Dermis microvascular lymphatic vessel endothelial cell (primary cell): ENCODE data around the gene PEAR1. TPM values are rescaled to one million over a fixed set of nuclear protein-coding genes. Genes with fewer than 3 reads are reported as not detected.
"Not testable (repeated sequence)": the region's sequence is repeated elsewhere in the genome, so short reads cannot be mapped to it uniquely, and the experiment has no call there.

Source experiments
- DNase-seq, 2 donors: peaks; one replicate each; pipeline versions ENCODE4 v3.0.0 to v3.0.0-alpha.2; 2010; ENCODE audit warnings: low read depth in 2 of 2
- total RNA-seq: library from RNA; depleted of rRNA; stranded (reverse); fragments of >200 nt; gene quantifications from 2 replicates; pipeline ENCODE4 v1.2.1, GENCODE V29; 2014

PEAR1 gene
- total RNA-seq, 1 donor from 2014 or later = 10.9 TPM

DNA sequence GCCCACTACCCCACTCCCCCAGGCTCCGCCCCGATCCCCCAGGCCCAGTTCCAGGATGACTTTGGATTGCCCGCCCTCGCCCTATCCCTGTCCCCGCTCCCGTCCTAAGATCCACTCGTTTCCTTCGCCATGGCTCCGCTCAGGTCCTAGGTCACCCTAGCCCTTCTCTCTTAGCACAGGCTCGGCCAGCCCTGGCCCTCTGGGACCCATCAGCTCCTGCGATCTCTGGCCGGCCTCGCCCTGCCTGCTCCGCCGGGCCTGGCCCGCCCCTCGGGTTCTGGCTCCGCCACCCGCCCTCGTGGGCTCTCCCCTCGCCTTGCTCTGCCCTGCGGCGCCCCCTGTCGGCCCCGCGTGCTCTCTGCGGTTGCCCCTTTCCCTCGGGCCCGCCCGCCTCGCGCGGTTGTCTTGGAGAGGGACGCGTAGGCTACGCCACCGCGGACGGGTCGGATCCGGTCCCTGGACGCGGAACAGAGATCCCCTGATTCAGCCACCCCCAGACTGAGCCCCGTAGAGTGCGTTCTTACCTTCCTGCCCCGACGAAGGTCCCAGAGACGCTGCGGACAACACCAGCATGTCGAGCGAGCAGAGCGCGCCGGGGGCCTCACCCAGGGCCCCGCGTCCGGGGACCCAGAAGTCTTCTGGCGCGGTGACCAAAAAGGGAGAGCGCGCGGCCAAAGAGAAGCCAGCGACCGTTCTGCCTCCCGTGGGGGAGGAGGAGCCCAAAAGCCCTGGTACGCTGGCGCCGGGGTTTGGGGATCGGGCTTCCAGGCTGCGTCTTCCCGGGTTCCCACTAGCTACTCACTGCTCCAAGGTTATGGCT, 26.9 kb downstream of the PEAR1 start, which contains the start of gene LRRC71:
Gene LRRC71, plus strand, starts transcription at position 400 of the 820 bp plus-strand sequence. Its CDS starts 172 bp downstream, at position 572.
- peak in 1 of 2 donors; percentile 79 for DNase-seq

DNA sequence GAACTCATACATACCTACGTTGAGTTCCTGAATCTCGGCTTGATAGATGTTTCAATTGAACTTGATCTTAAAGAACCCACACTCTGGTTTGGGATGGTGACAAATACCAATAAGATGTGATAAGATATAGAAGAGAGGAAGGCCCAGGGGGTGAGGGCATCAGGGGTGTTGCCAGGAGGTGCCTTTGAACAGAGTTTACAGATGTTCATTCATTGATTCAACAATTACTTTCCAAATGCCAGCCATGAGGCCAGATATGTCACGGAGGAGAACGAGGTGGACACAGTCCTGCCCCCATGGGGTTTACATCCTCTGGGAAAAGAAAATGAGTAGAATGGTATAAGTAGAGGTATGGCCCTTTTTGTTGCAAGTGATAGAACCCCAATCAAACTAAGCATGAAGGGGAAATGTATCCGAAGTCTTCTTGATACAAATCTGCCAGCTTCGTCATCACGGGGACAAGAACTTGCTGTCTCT, 27.6 kb downstream of the PEAR1 start:
- DNase-seq = no peak

DNA sequence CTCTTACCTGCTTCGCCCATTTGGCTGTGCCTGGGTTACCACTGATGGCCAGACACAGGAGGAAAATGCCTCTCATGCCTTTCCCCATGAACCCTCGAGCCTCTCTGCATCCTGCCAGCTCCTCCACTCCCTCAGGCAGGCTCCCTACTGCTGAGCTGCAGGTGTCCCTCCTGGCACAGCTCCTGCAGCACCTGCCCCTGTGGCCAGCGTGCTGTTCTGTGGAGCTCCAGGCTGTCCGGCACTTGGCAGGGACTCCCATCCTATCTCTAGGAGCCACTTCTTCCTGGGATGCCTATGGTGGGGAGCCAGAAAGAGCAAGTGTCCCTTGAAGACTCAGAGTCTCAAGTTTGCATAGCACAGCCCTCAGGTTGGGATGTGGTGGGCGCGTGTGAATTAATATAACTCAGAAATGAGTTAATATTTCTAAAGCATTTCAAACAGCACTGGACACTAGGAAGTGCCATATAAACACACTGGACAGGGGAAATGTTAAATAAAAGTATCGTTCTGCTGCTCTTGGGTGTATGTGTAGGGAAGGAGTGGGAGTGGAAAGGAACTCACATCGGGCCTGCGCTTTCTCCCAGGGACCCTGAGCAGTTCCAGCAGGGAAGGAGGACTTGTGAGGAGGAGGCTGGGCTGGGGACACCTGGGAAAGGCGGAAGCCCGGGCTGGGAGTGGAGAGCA, 29.6 kb downstream of the PEAR1 start:
- no peak for DNase-seq

DNA sequence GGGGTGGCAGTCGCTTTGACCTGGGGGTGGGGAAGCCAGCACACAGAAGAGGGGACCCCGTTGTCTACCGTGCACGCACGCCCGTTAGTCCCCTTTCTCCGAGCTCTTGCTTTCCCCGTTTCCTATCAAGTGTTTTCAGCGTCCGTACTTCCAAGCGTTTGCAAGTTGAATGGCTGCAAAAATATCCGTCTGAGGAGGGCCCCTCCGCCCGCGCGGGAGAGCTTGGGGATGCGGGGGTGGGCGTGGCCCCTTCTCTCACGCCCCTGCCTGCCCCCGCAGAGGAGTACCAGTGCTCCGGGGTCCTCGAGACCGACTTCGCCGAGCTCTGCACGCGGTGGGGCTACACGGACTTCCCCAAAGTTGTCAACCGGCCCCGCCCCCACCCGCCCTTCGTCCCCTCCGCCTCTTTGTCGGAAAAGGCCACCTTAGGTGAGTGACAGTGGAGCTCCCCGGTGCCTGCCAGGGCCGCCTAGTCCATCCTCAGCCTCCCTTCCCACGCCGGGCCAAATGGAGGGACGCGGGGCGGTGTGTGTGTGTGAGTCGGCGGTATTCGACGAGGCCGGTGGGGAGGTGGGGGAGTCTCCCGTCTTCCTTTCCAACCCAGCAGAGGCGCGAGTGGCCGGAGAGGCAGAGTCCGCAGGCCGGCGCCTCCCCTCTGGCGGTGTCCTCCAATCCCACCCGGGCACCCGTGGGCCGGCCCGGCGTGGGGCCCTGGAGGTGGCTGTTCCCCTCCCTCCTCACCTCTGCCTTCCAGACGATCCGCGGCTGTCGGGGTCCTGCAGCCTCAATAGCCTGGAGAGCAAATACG, 30.4 kb downstream of the PEAR1 start:
- DNase-seq = no peak

DNA sequence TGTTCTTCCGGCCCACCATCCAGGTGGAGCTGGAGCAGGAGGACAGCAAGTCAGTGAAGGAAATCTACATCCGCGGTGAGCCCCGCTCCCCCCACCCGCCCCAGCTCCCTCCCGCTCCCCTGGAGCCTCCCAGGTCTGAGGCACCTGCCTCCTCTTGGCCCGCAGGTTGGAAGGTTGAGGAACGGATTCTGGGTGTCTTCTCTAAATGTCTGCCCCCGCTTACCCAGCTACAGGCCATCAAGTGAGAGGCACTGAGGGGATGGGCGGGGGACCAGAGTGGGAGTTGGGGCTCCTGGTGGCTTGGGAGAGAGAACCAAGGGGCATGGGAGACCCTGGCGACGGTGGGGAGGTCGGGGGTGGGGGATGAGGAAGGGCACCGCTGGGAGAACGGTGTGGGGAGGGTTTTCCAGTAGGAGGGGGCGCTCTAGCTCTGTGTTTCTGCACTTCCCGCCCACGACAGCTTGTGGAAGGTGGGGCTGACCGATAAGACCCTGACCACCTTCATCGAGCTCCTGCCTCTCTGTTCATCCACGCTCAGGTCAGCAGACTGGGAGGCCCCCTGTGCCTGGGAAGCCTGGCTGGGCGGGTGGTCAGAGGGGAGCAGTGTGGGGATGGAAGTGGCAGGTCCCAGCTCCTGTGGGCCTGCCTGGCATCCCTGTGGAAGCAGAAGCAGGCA, 31.1 kb downstream of the PEAR1 start:
- no peak for DNase-seq

DNA sequence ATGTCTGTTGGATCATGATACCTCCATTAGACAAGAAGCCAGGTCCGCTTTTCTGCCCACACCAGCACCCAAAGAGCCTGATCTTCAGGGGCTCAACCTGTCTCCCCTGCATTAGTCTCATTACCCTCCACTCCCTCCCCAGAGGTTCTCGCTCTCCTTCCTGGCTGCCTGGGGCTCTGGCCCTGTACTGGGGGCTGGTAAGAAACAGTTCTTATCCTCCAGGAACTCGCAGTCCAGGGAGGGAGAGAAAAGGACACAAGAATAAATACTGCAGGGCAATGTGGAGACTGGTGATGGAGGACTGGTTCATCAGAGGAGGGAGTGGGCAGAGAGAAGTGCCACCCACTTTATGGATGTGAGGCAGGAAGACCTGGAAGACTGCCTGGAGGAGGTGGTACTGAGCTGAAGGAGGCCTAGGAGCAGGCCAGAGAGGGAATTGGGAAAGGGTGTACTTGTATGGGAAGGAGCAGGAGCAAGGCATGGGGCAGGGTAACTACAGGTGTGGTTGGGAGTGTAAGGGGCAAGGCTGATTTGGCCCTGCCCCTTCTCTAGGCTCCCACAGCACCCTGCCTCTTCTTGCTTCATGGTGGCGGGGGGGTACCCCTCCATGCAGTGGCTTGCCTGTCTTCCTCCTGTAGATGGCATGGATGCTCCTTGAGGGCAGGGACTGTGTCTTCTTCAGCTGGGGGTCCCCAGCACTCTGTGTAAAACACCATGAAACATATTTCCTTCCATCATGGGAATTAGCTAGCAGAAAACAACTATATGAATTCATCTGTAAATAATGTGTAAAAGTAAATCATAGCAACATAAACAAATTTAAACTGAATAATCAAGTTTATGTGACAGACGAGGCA, 31.9 kb downstream of the PEAR1 start:
- no peak for DNase-seq

DNA sequence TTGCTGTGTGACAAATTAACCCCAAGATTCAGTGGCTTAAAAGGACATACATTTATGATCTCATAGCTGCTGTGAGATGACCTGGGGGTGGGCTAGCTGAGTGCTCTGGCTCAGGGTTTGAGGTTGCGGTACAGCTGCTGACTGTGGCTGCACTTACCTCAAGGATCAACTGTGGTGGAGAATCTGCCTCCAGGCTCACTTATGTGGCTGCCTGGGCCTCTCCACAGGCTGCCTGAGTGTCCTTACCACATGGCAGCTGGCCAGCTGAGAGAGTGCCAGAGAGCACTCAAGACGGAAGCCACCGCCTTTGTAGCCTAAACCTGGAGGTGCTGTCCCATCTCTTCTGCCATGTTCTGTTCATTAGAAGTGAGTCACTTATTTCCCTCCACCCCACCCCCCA, 32.7 kb downstream of the PEAR1 start:
- DNase-seq = peak in 1 of 2 donors; percentile 46

DNA sequence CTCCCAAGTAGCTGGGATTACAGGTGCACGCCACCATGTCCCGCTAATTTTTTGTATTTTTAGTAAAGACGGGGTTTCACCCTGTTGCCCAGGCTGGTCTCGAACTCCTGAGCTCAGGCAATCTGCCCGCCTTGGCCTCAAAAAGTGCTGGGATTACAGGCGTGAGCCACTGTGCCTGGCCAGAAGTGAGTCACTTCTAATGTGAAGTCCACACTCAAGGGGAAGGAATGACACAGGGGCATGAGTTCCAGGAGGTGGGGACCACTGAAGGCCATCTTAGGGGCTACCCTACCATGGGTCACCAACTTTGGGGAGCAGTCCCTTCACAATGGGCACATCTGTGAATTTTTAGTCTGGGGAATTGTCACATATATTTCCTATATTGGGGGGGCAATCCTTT, 33.2 kb downstream of the PEAR1 start:
- not testable (repeated sequence) for DNase-seq

DNA sequence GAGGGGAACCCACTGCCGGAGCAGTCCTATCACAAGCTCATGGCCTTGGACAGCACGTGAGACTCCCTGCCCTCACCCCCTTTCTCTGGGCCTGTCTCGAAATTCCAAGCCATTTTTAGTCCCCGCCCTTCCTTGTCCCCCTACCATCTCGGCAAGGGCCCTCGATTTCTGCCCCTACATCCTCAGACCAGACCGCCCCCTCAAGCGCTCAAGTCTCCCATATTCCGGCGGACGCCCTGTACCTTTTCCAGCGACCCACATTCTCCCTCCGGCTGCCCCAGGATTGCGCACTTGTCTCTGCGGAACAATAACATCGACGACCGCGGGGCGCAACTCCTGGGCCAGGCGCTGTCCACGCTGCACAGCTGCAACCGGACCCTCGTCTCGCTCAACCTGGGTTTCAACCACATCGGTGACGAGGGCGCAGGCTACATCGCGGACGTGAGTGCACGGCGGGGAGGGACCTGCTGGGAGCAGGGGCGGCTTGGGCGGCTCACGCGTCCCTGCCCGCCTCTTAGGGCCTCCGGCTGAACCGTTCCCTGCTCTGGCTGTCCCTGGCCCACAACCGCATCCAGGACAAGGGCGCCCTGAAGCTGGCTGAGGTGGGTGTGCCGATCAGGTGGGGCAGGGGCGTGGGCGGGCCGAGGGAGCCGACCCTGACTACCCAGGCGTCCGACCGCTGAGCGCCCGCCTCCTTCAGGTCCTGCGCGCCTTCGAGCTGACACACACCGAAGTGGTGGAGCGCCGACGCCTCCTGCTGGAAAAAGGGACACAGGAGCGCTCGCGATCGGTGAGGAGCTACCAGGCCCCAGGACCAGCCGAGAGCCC, 33.9 kb downstream of the PEAR1 start:
- peak; percentile 46 to 80 for DNase-seq

DNA sequence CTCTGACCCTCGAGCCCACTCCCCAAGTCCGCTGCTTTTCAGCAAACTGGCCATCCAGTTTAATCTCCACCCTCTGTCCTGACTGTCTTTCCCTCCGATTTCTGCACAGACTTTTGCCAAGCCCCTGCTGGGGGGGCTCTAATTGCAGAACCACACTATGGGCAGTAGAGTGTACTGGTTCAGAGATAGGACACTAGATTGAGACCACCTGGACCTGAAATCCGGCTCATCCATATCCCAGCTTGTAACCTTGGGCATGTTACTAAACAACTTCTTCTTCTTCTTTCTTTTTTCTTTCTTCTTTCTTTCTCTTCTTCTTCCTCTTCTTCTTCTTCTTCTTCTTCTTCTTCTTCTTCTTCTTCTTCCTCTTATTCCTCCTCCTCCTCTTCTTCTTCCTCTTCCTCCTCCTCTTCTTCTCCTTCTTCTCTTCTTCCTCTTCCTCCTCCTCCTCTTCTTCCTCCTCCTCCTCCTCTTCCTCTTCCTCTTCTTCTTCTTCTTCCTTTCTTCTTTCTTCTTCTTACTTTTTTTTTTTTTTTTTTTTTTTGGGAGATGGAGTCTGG, 34.6 kb downstream of the PEAR1 start:
- DNase-seq = no peak

DNA sequence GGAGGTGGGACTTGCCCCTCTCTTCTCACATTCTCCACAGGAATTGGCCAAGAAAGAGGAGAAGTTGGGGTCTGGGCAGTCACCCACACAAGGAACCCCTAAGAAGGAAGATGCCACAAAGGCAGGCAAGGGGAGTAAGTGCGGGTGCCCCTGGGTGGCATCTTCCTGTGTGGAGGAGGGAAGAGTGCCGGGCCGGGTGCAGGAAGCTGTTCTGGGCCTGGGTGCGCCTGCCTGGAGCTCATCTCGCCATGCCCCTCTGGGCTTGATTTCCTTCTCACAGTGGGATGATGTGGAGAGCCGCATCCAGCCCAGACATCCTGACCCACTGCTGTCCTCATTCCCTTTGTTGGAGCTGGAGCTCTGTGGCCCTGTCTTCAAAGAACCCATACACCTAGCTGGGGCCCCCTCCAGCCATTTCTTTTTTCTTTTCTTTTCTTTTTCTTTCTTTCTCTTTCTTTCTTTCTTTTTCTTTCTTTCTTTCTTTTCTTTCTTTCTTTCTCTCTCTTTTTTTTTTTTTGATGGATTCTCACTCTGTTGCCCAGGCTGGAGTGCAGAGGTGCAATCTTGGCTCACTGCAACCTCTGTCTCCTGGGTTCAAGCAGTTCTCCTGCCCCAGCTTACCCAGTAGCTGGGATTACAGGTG, 36.2 kb downstream of the PEAR1 start:
- no peak for DNase-seq

DNA sequence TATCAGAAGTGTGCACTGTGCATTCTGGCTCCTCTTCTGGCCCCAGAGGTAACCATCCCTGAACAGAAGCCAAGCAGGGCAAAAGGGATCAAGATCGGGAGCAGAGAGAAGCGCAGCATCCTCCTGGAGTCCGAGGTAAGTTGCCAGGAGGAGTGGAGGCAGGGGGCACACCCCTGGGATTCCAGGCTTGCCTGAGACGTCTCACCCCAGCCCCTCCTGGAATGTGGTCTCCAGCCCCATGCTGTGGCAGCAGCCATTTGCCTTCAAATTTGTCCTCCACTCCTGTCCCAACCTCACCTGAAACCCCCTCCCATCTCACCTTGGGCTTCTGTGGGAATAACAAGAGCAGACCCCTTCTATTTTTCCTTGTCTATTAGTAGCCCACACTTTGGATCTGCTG, 37.0 kb downstream of the PEAR1 start:
- no peak for DNase-seq

DNA sequence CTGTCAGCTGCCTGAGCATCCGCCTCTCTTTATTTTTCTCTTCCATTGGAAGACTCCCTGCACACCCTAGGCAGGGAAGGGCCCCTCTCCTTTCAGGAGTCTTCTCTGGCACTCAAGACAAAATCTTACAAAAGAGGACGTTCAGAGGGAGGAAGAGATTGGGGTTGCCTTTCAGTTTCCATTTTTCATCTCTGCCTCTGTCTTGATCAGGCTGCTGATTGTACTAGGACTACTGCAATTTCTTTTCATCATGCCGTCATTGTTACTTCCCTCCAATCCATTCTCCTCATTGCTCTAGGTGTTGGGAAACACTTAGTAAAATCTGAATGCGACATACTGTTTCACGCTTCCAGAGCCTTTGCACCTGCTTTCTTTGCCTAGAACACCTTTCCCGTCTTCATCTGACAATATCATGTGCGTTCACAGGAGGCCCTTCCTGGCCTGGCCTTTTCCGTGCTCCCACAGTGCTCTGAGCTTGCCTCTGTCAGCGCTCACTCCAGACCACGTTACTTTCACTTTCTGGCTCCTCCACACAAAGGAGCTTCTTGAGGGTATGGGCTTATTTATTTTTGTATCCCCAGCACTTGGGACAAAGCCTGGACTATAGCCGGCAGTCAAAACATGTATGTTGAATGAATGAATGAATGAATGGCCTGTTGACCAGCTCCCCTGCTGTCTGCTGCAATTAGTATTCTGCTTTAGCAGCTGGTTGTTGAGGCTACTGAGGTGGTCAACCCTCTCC, 37.9 kb downstream of the PEAR1 start:
- DNase-seq = no peak

DNA sequence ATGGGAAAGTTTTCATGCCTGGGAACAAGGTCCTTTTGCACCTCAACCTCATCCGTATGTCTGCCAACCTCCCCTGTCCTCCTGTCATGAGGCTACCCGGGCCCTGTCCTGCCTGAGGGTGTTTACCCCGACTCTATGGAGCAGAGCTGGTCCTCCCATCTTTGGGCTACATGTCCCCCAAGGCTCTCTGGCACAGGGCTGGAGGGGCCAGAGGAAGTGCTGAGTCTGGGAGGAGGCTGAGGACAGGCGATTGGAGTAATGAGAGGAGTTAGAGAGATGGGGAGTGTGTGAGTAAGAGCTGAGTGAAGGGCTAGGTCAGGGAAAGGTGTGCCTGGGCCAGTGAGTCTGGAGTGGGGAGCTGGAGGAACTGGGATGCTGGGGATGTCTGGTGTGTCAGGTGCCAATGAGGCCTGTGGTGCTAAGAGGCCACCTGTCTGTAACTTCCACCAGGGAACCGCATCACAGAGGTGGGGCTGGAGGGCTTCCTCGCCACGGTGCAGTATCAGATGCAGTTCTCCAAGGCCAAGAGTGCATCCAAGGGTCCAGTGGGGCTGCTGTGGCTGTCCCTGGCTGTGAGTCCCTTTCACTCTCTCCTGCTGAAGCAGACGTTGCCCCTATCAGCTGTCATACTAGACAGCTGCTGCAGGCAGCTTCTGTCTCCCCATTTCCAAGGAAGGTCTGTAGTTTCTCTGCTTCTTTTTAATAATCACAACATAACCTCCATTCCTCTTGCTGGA, 38.6 kb downstream of the PEAR1 start:
- no peak for DNase-seq

DNA sequence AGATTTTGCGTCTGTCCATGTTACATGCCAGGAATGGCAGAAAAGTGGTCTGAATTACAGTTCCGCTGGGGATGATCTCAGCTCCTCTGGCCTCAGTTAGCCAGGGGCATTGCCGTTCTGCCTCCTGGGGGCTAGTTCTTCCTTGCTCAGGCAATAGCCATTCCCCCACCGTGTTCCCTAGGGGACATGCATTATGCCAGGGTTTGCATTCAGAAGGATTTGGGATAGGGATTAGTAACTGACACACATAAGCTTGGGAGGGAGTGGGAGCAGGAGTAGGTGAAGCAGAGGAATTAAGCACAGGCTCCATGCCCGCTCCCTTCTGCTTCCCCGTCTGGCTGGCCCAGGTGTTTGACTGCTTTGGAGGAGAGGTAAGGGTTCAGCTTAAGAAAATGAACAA, 39.6 kb downstream of the PEAR1 start:
- DNase-seq = no peak

DNA sequence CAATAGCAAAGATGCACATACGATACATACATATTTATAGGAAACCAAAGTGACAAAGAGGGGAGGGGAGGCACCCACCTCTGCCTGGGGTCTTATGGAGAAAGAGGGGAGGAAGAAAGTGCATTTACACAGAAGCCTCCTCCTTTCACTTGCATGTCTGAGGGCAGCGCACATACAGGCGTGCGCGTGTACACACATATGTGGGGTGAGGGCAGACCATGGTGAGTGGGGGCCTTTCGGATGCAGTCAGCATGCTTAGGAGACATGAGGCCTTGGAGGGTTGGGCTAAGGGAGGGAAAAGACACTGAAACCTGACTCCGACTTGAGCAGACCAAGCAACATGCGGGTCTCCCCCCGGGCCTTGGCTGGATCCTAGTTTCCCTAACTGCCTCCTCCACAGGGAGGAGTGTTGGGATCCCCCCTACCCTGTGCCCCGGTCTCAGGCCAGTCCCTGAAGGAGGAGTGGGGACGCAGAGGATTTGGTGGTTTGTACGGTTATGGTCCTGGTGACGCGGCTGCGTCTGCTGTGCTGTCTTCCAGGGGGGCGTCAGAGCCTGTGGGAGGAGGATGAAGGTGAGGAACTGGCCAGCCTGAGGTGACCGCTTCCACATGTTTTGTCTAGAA, 42.1 kb downstream of the PEAR1 start:
- DNase-seq = no peak

DNA sequence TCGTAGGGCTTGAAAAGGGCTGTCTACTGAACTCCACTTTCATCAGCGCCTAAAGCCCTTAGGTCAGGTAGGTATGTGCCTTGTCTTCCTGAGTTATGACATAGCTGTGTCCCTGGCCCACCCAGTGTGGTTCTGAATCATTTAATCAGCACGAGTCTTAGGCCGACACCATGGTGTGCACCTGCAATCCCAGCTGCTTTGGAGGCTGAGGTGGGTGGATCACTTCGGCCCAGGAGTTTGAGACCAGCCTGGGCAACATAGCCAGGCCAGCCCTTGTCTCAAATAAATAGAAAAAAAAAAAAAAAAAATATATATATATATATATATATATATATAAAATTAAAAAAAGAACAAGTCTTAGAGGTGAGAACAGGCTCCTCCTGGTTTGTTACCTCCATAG, 42.7 kb downstream of the PEAR1 start:
- DNase-seq = no peak
